Measurements from ENCODE around the gene LARGE1.

- no peak for TF ChIP-seq EP300 (IDR thresholded peaks at IDR 0.05; ENCODE audit: borderline replicate concordance)
- TF ChIP-seq NFIC (IDR thresholded peaks at IDR 0.05): no peak
- TF ChIP-seq MAX (IDR thresholded peaks at IDR 0.05): no peak
- TF ChIP-seq USF1 (IDR thresholded peaks at IDR 0.05): no peak
- no peak for TF ChIP-seq RAD21 (IDR thresholded peaks at IDR 0.05; ENCODE audit: low read depth)
- no peak for TF ChIP-seq TEAD4 (IDR thresholded peaks at IDR 0.05)
- TF ChIP-seq CEBPB (IDR thresholded peaks at IDR 0.05): no peak
- no peak for TF ChIP-seq REST (IDR thresholded peaks at IDR 0.05; ENCODE audit: low read depth)
- no peak for TF ChIP-seq CREB1 (IDR thresholded peaks at IDR 0.05; ENCODE audit: low read depth)
- no peak for TF ChIP-seq YY1 (IDR thresholded peaks at IDR 0.05; ENCODE audit: low read depth)
- no peak for TF ChIP-seq EGR1 (IDR thresholded peaks at IDR 0.05)
- no peak for TF ChIP-seq ZBTB7A (IDR thresholded peaks at IDR 0.05; ENCODE audit: low read depth)
- no peak for TF ChIP-seq TAF1 (IDR thresholded peaks at IDR 0.05; ENCODE audit: low read depth)
Observed at GRCh38 chr22:33851821-33852384, 68.4 kb downstream of the LARGE1 start.
